Measurements from ENCODE around the gene WWP2. TPM values are rescaled to one million over a fixed set of nuclear protein-coding genes. Genes with fewer than 3 reads are reported as not detected.

Gene WWP2
- total RNA-seq, 1 experiment from 2014 or later: 47.5 TPM

- CTCF ChIA-PET: interaction anchor here (0.6 kb wide), 1 partner anchor 199 kb away, joined by 4 read pairs; no protein-coding TSS in a partner anchor
- intact Hi-C loops (cut with micrococcal nuclease; ENCODE audit: unreplicated experiment): no loop called here
- Mint-ChIP-seq H3K4me3 (ENCODE audit: low read depth, unreplicated experiment) (no peak overlapping the region), H3K4me1 (ENCODE audit: low read depth, unreplicated experiment) (peaks cover 23% of the 10 kb centered on the region), H3K27ac (ENCODE audit: unreplicated experiment) (no peak overlapping the region), H3K36me3 (ENCODE audit: insufficient read depth, unreplicated experiment) (no peaks in the 10 kb centered on the region), H3K27me3 (ENCODE audit: unreplicated experiment) (no peaks in the 10 kb centered on the region), H3K9me3 (ENCODE audit: low read depth, unreplicated experiment) (no peaks in the 10 kb centered on the region)
- DNase-seq: no peak
- TF ChIP-seq, protein P1, sequence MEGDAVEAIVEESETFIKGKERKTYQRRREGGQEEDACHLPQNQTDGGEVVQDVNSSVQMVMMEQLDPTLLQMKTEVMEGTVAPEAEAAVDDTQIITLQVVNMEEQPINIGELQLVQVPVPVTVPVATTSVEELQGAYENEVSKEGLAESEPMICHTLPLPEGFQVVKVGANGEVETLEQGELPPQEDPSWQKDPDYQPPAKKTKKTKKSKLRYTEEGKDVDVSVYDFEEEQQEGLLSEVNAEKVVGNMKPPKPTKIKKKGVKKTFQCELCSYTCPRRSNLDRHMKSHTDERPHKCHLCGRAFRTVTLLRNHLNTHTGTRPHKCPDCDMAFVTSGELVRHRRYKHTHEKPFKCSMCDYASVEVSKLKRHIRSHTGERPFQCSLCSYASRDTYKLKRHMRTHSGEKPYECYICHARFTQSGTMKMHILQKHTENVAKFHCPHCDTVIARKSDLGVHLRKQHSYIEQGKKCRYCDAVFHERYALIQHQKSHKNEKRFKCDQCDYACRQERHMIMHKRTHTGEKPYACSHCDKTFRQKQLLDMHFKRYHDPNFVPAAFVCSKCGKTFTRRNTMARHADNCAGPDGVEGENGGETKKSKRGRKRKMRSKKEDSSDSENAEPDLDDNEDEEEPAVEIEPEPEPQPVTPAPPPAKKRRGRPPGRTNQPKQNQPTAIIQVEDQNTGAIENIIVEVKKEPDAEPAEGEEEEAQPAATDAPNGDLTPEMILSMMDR (IDR thresholded peaks at IDR 0.05; ENCODE audit: unreplicated experiment): no peak
- BruUV-seq (replicated peaks): no TSS peak
Measured at GRCh38 chr16:69855592-69855991, 93.5 kb downstream of the WWP2 start.

DNA sequence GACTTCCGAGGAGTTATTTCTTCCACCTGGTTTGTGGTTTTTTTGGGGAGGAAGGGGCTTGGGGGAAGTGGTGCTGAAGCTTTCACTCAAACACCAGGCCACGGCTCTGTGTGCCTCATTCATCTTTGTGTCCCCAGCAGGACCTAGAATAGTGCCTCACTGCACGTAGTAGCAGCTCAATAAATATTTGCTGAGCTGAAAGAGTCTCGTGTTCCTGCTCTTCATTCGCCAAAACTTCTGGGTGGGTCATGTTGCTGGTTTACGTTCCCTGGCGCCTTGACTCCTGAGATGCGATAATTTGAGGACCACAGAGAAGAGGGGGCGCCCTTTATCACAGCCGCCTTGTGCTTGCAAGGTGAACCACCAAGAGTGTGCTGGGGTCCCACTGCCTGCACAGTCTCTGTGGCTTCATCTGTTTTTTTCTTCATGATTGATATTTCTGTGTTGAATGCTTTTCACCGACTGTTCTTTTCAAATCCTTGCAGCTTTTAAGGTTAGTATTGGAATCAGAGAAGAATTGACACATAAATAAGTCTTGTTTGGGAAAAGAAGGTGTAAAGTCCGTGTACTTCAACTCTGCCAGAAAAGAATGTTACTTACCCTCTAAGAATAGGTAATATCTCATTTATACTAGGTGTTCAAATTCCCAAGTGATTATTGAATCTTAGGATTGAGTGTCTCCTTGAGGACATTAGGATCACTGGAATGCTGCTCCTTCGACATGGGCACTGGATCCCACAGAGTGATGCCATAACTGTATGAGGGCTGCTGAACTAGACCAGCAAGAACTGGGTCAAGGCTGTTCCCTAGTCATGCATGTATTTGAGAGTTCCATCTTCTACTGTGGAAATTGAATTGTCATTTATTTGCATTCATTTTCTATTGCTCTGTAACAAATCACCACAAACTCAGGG, 96.3 kb downstream of the WWP2 start:
- CTCF ChIA-PET: interaction anchor here (0.6 to 1.0 kb wide), 3 partner anchors 17 to 135 kb away, joined by 3 to 5 read pairs (median 4); no protein-coding TSS in a partner anchor
- DNase-seq: no peak
- TF ChIP-seq, protein P1 (IDR thresholded peaks at IDR 0.05; ENCODE audit: unreplicated experiment): no peak
- Mint-ChIP-seq H3K4me3 (ENCODE audit: low read depth, unreplicated experiment) (no peak overlapping the region), H3K9me3 (ENCODE audit: low read depth, unreplicated experiment) (no peaks in the 10 kb centered on the region), H3K27ac (ENCODE audit: unreplicated experiment) (no peak overlapping the region), H3K36me3 (ENCODE audit: insufficient read depth, unreplicated experiment) (no peaks in the 10 kb centered on the region), H3K4me1 (ENCODE audit: low read depth, unreplicated experiment) (peaks cover 23% of the 10 kb centered on the region), H3K27me3 (ENCODE audit: unreplicated experiment) (no peaks in the 10 kb centered on the region)
- BruUV-seq (replicated peaks): no TSS peak
- intact Hi-C loops (cut with micrococcal nuclease; ENCODE audit: unreplicated experiment): loop anchor here (1.0 kb wide), 1 partner anchor 62 kb away; no protein-coding TSS in a partner anchor

DNA sequence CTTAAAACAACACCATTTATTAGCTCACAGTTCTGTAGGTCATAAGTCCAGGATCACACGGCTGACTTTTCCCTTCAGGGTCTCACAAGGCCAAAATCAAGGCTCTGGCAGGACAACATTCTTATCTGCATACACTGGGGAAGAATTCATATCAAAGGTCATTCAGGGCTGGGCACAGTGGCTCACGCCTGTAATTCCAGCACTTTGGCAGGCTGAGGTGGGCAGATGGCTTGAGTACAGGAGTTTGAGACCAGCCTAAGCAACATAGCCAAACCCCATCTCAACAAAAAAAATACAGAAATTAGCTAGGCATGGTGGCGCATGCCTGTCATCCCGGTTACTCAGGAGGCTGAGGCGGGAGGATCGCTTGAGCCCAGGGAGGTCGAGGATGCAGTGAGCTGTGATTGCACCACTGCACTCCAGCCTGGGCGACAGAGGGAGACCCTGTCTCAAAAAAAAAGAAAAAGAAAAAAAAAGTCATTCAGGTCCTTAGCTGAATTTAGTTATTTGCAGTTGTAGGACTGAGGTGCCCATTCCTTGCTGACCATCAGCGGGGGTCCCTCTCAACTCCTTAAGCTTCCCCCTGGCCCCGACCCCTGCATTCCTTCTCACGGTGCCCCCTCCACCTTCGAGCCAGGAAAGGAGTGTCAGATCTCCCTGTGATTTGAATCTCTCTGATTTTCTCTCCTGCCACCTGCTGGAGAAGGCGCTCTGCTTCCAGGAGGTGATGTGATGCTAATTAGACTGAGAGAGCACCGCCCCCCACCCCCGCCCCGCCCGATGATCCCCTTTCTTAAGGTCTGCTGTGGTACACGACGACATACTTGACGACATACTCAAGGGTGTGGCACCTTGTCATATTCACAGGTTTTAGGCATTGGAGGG, 97.2 kb downstream of the WWP2 start:
- no peaks in the 10 kb centered on the region for H3K27me3 Mint-ChIP-seq (ENCODE audit: unreplicated experiment)
- intact Hi-C loops (cut with micrococcal nuclease; ENCODE audit: unreplicated experiment): loop anchor here (1.0 kb wide), 1 partner anchor 63 kb away; no protein-coding TSS in a partner anchor
- no TSS peak for BruUV-seq (replicated peaks)
- TF ChIP-seq, protein P1 (IDR thresholded peaks at IDR 0.05; ENCODE audit: unreplicated experiment): no peak
- peaks cover 23% of the 10 kb centered on the region for H3K4me1 Mint-ChIP-seq (ENCODE audit: low read depth, unreplicated experiment)
- no peaks in the 10 kb centered on the region for H3K36me3 Mint-ChIP-seq (ENCODE audit: insufficient read depth, unreplicated experiment)
- peak overlapping the region; percentile 18 for H3K27ac Mint-ChIP-seq (ENCODE audit: unreplicated experiment)
- DNase-seq: peak; percentile 63
- CTCF ChIA-PET: interaction anchor here (0.6 kb wide), 2 partner anchors 33 to 120 kb away, joined by 3 to 6 read pairs; no protein-coding TSS in a partner anchor
- no peaks in the 10 kb centered on the region for H3K9me3 Mint-ChIP-seq (ENCODE audit: low read depth, unreplicated experiment)
- H3K4me3 Mint-ChIP-seq (ENCODE audit: low read depth, unreplicated experiment): peak overlapping the region; percentile 31

Data from Calu3 (cell line).